A673 (cell line): ENCODE data around the gene ANP32B.

Source experiments
- EZH2 ChIP-seq: fragments of 200-600 bp; sonication (generic); IDR thresholded peaks from 2 replicates; pipeline ENCODE4 v1.6.1; 2017; ENCODE audit warnings: borderline replicate concordance, low read depth, mild to moderate bottlenecking, mixed read lengths, antibody characterized with exemption, low read length; ENCODE audit not compliant: poor library complexity, severe bottlenecking
- TF ChIP-seq, protein P1 (sequence below): fragments of 300-800, 200-600 bp; sonication (generic); conservative IDR thresholded peaks from 2 replicates; pipeline ENCODE4 v1.5.1; 2017; ENCODE audit warnings: low read depth, mild to moderate bottlenecking, antibody characterized with exemption, low read length, moderate library complexity, mixed read lengths

GRCh38 chr9:97940233-97940632, 42.9 kb upstream of the ANP32B start:
- TF ChIP-seq, protein P1, sequence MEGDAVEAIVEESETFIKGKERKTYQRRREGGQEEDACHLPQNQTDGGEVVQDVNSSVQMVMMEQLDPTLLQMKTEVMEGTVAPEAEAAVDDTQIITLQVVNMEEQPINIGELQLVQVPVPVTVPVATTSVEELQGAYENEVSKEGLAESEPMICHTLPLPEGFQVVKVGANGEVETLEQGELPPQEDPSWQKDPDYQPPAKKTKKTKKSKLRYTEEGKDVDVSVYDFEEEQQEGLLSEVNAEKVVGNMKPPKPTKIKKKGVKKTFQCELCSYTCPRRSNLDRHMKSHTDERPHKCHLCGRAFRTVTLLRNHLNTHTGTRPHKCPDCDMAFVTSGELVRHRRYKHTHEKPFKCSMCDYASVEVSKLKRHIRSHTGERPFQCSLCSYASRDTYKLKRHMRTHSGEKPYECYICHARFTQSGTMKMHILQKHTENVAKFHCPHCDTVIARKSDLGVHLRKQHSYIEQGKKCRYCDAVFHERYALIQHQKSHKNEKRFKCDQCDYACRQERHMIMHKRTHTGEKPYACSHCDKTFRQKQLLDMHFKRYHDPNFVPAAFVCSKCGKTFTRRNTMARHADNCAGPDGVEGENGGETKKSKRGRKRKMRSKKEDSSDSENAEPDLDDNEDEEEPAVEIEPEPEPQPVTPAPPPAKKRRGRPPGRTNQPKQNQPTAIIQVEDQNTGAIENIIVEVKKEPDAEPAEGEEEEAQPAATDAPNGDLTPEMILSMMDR = no peak
- no peak for TF ChIP-seq EZH2
